ENCODE results near the gene MARF1. TPM values are rescaled to one million over a fixed set of nuclear protein-coding genes. Genes with fewer than 3 reads are reported as not detected.

Gene MARF1
- total RNA-seq, 1 experiment from 2014 or later = 68.1 TPM

GRCh38 chr16:15618392-15618791, 24.6 kb downstream of the MARF1 start:
- peak in 1 of 2 experiments; percentile 37 for DNase-seq
- ChIA-PET CTCF (no interaction called here), POLR2A (ENCODE audit: unreplicated experiment) (no interaction called here)
- Histone ChIP-seq H3K4me3 (no peak overlapping the region), H3F3A (ENCODE audit: insufficient read depth, low read depth) (peaks cover 30% of the 10 kb centered on the region), H3K9me3 (ENCODE audit: insufficient read depth, low read depth) (no peaks in the 10 kb centered on the region), H3K79me2 (ENCODE audit: low read depth) (no peaks in the 10 kb centered on the region), H4K20me1 (ENCODE audit: insufficient read depth) (no peaks in the 10 kb centered on the region), H2AFZ (no peak overlapping the region), H3K4me1 (replicated peaks; ENCODE audit: insufficient read depth) (peaks cover 6% of the 10 kb centered on the region), H3K4me2 (no peak overlapping the region), H3K27me3 (ENCODE audit: insufficient read depth, low read depth) (no peaks in the 10 kb centered on the region), H3K9me2 (ENCODE audit: insufficient read depth) (no peaks in the 10 kb centered on the region), H3K27ac (no peak overlapping the region), H3K36me3 (ENCODE audit: low read depth) (peaks cover 46% of the 10 kb centered on the region)
- TF ChIP-seq EZH2 (IDR thresholded peaks at IDR 0.05; ENCODE audit: low read depth) = no peak
- TF ChIP-seq, protein P1, sequence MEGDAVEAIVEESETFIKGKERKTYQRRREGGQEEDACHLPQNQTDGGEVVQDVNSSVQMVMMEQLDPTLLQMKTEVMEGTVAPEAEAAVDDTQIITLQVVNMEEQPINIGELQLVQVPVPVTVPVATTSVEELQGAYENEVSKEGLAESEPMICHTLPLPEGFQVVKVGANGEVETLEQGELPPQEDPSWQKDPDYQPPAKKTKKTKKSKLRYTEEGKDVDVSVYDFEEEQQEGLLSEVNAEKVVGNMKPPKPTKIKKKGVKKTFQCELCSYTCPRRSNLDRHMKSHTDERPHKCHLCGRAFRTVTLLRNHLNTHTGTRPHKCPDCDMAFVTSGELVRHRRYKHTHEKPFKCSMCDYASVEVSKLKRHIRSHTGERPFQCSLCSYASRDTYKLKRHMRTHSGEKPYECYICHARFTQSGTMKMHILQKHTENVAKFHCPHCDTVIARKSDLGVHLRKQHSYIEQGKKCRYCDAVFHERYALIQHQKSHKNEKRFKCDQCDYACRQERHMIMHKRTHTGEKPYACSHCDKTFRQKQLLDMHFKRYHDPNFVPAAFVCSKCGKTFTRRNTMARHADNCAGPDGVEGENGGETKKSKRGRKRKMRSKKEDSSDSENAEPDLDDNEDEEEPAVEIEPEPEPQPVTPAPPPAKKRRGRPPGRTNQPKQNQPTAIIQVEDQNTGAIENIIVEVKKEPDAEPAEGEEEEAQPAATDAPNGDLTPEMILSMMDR (conservative IDR thresholded peaks at IDR 0.05) = no peak
- intact Hi-C loops (cut with micrococcal nuclease; ENCODE audit: unreplicated experiment) = no loop called here
- BruUV-seq (replicated peaks) = no TSS peak

DNA sequence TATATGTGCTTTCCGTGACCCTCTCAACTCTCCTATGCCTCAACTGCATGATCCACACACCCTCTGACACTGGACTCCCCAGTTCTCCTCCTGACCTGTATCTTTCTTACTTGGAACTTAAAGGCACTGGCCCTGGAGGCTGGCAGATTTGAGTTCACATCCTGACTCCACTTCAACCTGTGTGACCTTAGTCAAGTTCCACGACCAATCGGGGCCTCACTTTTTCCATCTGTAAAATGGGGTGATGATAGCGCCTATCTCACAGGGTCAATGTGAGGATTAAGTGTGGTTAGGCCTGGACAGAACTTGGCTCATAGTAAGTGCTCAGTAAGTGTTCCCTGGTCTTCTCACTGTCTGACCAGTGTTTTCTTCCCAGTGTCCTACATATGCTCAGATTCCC, 25.1 kb downstream of the MARF1 start:
- Histone ChIP-seq H3K9me2 (ENCODE audit: insufficient read depth) (no peaks in the 10 kb centered on the region), H3K79me2 (ENCODE audit: low read depth) (no peaks in the 10 kb centered on the region), H3K4me2 (no peak overlapping the region), H3K4me3 (no peak overlapping the region), H3K4me1 (replicated peaks; ENCODE audit: insufficient read depth) (peaks cover 11% of the 10 kb centered on the region), H3K36me3 (ENCODE audit: low read depth) (peaks cover 49% of the 10 kb centered on the region), H3K27me3 (ENCODE audit: insufficient read depth, low read depth) (no peaks in the 10 kb centered on the region), H2AFZ (no peak overlapping the region), H3K9me3 (ENCODE audit: insufficient read depth, low read depth) (no peaks in the 10 kb centered on the region; the same call in 1 of the 2 replicates), H4K20me1 (ENCODE audit: insufficient read depth) (no peaks in the 10 kb centered on the region), H3F3A (ENCODE audit: insufficient read depth, low read depth) (peaks cover 35% of the 10 kb centered on the region), H3K27ac (no peak overlapping the region)
- BruUV-seq (replicated peaks) = no TSS peak
- intact Hi-C loops (cut with micrococcal nuclease; ENCODE audit: unreplicated experiment) = no loop called here
- DNase-seq = no peak
- CTCF ChIA-PET = no interaction called here
- TF ChIP-seq EZH2 (IDR thresholded peaks at IDR 0.05; ENCODE audit: low read depth) = no peak
- TF ChIP-seq, protein P1 (conservative IDR thresholded peaks at IDR 0.05) = no peak
- POLR2A ChIA-PET (ENCODE audit: unreplicated experiment) = no interaction called here

DNA sequence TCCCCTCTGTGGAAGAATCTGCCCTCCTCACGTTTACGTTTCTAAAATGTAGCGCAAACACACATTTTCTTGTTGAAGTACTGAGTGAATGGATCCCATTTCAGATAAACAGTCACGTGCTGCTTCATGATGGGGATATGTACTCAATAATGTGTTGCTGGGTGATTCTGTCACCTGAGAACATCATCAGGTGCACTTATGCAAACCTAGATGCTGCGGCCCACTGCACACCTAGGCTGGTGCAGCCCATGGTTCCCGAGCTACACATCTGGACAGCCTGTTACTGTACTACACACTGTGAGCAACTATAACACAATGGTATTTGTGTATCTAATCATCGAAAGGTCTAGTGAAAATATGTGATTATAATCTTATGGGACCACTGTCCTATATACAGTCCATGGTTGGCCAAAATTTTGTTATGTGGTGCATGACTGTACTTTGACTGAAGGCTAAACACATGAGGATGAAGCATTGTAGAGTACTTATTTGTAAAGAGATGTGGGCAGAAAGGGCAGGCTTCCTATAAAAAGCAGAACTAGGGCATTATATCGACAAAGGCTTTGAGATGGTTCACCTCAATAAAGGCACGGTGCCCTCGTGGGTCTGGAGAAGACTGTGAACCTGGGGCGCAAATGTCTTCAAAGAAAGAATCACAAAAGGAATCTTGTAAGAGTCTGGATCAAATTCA, 26.3 kb downstream of the MARF1 start:
- TF ChIP-seq EZH2 (IDR thresholded peaks at IDR 0.05; ENCODE audit: low read depth) = no peak
- TF ChIP-seq, protein P1 (conservative IDR thresholded peaks at IDR 0.05) = no peak

More for the DNA sequence above, 26.3 kb downstream of the MARF1 start:
- Histone ChIP-seq H3F3A (ENCODE audit: insufficient read depth, low read depth) (peaks cover 37% of the 10 kb centered on the region), H3K27ac (no peak overlapping the region), H3K79me2 (ENCODE audit: low read depth) (no peaks in the 10 kb centered on the region), H3K9me3 (ENCODE audit: insufficient read depth, low read depth) (no peaks in the 10 kb centered on the region; the same call in 1 of the 2 replicates), H3K4me3 (no peak overlapping the region), H4K20me1 (ENCODE audit: insufficient read depth) (no peaks in the 10 kb centered on the region), H3K36me3 (ENCODE audit: low read depth) (peaks cover 59% of the 10 kb centered on the region), H3K4me1 (replicated peaks; ENCODE audit: insufficient read depth) (peaks cover 15% of the 10 kb centered on the region), H3K9me2 (ENCODE audit: insufficient read depth) (no peaks in the 10 kb centered on the region), H2AFZ (no peak overlapping the region), H3K4me2 (no peak overlapping the region), H3K27me3 (ENCODE audit: insufficient read depth, low read depth) (no peaks in the 10 kb centered on the region)
- no peak for DNase-seq
- ChIA-PET CTCF (no interaction called here), POLR2A (ENCODE audit: unreplicated experiment) (no interaction called here)
- intact Hi-C loops (cut with micrococcal nuclease; ENCODE audit: unreplicated experiment) = no loop called here
- no TSS peak for BruUV-seq (replicated peaks)
